Mucosa of descending colon (tissue), 3 donors: ENCODE results near the gene ATP6V1C2. TPM values are rescaled to one million over a fixed set of nuclear protein-coding genes. Genes with fewer than 3 reads are reported as not detected.

Experiments used
- ATAC-seq: fragments of 200-7000 bp; cut with Tn5 transposase; one replicate; pipeline ENCODE4 v1.9.1; 2020; ENCODE audit warnings: mild to moderate bottlenecking, moderate library complexity
- DNase-seq, 3 donors: peaks; one replicate each; pipeline ENCODE4 v3.0.0-alpha.2; 2020
- H3K36me3 ChIP-seq: fragments of 200-600 bp; one replicate; pipeline ENCODE4 v1.8.0; 2021; ENCODE audit warnings: low read depth, mild to moderate bottlenecking
- H3K4me1 ChIP-seq: fragments of 200-600 bp; one replicate; pipeline ENCODE4 v1.8.0; 2021; ENCODE audit warnings: low read depth, mild to moderate bottlenecking
- H3K4me3 ChIP-seq: fragments of 200-600 bp; one replicate; pipeline ENCODE4 v1.8.0; 2021; ENCODE audit warnings: mild to moderate bottlenecking
- H3K9me3 ChIP-seq: fragments of 200-600 bp; one replicate; pipeline ENCODE4 v1.8.0; 2021; ENCODE audit warnings: mild to moderate bottlenecking
- intact Hi-C, 2 donors: fragments of 100-400 bp; cut with DNase I in 1 of 2; cut with micrococcal nuclease in 1 of 2; formaldehyde crosslinking; loops; one replicate each; pipeline versions ENCODE4 v1.11.0 to v1.11.1; 2022; cut with DNase I, micrococcal nuclease
- total RNA-seq, 3 donors: library from RNA; stranded (reverse); fragmentation: NEBNext Ultra II Directional in 2 of 3; extraction: Animal tissue kit (Norgen Biotek cat#: 25700) in 2 of 3; gene quantifications; one replicate each; pipeline versions ENCODE4 v1.2.1 to v1.2.4, GENCODE V29; 2021 to 2023
- TF ChIP-seq, protein P1 (sequence below): fragments of 200-600 bp; IDR thresholded peaks from one replicate; pipeline ENCODE4 v1.8.0; 2022; ENCODE audit warnings: antibody characterized with exemption, mild to moderate bottlenecking
- donor health status: DM: no; HTN: no; CAD: no; lungs with moderate emphysema.
- donor health status: DM: no; HTN: no; CAD: no.
- donor health status: DM: no; HTN: yes; CAD: no.

Gene ATP6V1C2
- total RNA-seq, 3 donors from 2014 or later, result 0.57 to 3.8 (median 1.0) TPM

DNA sequence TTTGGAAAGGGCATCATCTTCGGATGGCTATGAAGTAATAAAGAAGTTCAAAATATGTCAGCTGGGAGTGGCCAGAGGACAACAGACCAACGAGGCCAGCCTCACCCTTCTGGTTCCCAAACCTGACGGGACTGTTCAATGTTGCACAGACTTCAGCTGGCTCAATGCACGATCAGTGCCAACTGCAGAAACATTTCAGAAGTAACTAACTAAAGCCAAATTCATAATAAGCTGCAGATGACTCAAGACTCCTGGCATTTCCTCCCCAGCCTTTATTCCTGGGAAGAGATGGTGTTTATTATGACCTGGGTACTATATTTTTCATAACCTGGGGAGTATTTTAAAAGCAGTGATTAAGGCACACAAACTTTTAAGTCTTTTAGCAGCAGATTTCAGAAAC is 3.8 kb upstream of the ATP6V1C2 start:
- H3K4me1 ChIP-seq, result peaks cover 16% of the 10 kb centered on the region

DNA sequence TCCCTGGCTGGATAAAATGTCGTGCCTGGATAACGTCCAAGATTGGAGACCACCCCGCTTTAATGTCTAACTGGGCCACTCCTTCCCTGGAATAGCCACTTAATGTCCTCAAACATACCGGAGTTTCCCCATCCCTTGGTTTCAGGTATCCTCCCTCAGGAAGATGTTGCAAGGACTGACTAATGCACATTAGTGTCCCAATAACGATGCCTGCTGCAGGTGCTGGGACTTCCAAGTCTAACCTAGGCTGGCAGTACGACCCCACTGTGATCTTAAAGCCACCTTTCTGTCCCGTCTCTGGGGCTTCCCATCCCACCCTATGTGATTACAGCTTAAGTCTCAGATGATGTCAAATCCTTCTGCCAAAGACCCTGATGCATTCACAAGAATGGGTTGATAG is 1.1 kb upstream of the ATP6V1C2 start:
- ATAC-seq (no peak), DNase-seq (no peak)
- Histone ChIP-seq H3K4me1 (peaks cover 16% of the 10 kb centered on the region), H3K9me3 (no peaks in the 10 kb centered on the region), H3K4me3 (no peak overlapping the region), H3K36me3 (no peaks in the 10 kb centered on the region)
- TF ChIP-seq, protein P1, sequence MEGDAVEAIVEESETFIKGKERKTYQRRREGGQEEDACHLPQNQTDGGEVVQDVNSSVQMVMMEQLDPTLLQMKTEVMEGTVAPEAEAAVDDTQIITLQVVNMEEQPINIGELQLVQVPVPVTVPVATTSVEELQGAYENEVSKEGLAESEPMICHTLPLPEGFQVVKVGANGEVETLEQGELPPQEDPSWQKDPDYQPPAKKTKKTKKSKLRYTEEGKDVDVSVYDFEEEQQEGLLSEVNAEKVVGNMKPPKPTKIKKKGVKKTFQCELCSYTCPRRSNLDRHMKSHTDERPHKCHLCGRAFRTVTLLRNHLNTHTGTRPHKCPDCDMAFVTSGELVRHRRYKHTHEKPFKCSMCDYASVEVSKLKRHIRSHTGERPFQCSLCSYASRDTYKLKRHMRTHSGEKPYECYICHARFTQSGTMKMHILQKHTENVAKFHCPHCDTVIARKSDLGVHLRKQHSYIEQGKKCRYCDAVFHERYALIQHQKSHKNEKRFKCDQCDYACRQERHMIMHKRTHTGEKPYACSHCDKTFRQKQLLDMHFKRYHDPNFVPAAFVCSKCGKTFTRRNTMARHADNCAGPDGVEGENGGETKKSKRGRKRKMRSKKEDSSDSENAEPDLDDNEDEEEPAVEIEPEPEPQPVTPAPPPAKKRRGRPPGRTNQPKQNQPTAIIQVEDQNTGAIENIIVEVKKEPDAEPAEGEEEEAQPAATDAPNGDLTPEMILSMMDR, result no peak
- intact Hi-C loops, result no loop called here

More for the DNA sequence above, 3.8 kb upstream of the ATP6V1C2 start:
- no peak for DNase-seq
- TF ChIP-seq, protein P1, result no peak
- no peak for ATAC-seq
- no peaks in the 10 kb centered on the region for H3K9me3 ChIP-seq
- no peaks in the 10 kb centered on the region for H3K36me3 ChIP-seq
- intact Hi-C loops, result no loop called here
- H3K4me3 ChIP-seq, result no peak overlapping the region

DNA sequence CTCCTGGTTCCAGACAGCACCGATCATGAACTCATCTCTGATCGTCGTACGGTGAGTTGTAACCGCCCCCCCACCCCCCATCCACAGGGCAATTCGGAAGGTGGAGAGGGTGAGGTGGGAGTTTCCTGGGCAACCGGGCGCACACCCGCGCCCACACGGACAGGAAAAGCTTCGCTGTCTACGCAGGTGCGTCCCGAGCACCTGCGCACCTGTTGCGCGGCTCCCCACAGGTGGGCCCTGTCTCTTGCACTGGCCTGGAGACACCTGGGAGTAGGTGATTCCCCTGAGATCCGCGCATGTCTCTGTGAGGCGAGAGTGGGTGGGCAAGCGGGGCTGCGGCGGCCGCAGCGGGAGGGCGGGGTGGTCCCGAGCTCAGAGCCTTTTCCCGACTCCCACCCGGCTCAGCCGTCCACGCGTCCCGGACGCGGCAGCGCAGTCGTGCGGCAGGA is 459 bp upstream of the ATP6V1C2 start:
- ATAC-seq (peak; percentile 81), DNase-seq (peak; percentile 17 to 59 (median 52))
- intact Hi-C loops, result no loop called here
- TF ChIP-seq, protein P1, result no peak
- H3K9me3 ChIP-seq, result no peaks in the 10 kb centered on the region
- H3K4me3 ChIP-seq, result peak overlapping the region; percentile 9
- peaks cover 16% of the 10 kb centered on the region for H3K4me1 ChIP-seq
- no peaks in the 10 kb centered on the region for H3K36me3 ChIP-seq

DNA sequence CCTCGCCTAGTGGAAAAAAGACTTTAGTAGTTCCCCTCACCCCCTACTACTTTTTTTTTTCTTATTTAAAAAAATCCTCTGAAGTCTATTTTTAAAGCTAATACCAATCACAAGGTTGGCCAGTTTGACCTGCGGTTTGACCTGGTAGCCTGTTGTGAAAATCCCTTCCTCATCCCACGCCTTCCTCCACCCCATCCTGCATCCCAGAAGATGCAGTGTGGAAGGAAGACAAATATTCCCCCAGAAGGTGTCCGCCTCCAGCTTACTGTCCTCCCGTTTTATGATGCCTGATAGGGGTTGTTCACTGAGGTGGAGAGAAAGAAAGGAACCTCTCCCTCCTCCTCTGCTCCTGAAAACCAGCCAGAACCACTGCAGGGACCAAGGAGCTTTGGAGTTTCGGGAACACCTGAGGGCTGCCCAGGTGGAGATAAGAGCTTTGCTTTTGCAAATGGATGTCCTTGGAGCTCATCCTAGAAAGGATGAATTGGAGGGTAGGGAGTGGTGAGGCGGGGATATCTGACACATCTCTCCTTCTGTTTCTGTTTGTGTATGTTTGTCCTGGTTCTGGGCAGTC is 909 bp downstream of the ATP6V1C2 start:
- DNase-seq (no peak), ATAC-seq (no peak)
- peaks cover 16% of the 10 kb centered on the region for H3K4me1 ChIP-seq

DNA sequence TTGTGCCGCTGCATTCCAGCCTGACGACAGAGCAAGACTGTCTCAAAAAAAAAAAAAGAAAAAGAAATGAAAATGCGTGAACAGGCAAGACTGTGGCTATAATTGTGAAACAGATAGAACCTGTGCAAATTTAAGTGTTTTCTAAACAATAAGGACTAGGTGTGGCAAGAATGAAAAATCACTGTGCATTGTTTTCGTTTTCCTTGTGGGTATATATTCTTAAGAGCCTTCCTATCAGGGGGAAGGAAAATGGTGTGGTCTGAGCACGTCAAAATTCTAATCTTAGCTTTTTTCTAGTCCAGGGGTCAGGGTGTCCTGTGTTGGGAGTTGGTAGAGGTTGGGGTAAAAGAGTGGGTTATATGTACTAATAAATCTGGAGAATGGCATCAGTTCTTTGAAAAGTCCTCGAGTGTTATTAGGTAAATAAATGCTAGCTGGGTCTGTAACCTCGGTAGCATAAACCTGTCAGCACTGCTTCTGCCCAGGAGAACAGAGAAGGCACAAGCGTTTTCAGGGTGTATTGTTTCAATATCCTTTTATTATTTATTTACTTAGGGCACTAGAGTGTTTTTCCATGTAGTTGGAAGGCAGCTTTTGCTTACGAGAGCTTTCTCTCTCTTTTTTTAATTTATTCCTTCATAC is 11.6 kb downstream of the ATP6V1C2 start:
- intact Hi-C loops, result no loop called here
- peak; percentile 35 for ATAC-seq
- Histone ChIP-seq H3K36me3 (no peaks in the 10 kb centered on the region), H3K9me3 (no peaks in the 10 kb centered on the region), H3K4me3 (no peak overlapping the region), H3K4me1 (no peaks in the 10 kb centered on the region)
- TF ChIP-seq, protein P1, result no peak
- DNase-seq, result no peak

More for the DNA sequence above, 909 bp downstream of the ATP6V1C2 start:
- no peak overlapping the region for H3K4me3 ChIP-seq
- TF ChIP-seq, protein P1, result no peak
- intact Hi-C loops, result no loop called here
- no peaks in the 10 kb centered on the region for H3K9me3 ChIP-seq
- no peaks in the 10 kb centered on the region for H3K36me3 ChIP-seq
